WI38 (cell line): ENCODE measurements around the gene BLMH.

Experiments
- H3K4me3 ChIP-seq: 2 replicates; pipeline ENCODE4 v1.5.1; 2011; ENCODE audit warnings: low read depth, mild to moderate bottlenecking, control low read depth, low read length
- TF ChIP-seq, protein P1 (sequence below): IDR thresholded peaks from 2 replicates; pipeline ENCODE4 v1.5.1; 2012; ENCODE audit warnings: low read depth, mild to moderate bottlenecking, control low read depth, low read length

The BLMH gene

DNA sequence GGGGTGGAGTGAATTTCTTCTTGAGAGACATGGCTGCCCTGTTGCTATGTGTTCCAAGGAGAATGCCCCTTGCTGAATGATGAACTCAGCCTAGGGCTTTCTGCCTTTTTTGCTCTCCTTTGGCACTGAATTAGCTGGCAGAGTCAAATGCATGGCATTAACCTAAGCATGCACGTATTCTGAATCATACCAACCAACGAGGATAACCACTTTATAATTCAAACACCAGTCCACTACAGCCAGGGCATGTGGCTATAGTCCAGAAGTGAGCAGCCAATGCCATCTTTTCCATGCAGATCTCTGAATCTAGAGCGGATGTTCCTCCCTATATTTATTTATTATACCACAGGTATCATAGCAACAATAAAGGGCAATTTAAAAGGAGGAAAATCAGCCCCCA lies 26.4 kb upstream of the BLMH start:
- H3K4me3 ChIP-seq, result no peak overlapping the region
- TF ChIP-seq, protein P1, sequence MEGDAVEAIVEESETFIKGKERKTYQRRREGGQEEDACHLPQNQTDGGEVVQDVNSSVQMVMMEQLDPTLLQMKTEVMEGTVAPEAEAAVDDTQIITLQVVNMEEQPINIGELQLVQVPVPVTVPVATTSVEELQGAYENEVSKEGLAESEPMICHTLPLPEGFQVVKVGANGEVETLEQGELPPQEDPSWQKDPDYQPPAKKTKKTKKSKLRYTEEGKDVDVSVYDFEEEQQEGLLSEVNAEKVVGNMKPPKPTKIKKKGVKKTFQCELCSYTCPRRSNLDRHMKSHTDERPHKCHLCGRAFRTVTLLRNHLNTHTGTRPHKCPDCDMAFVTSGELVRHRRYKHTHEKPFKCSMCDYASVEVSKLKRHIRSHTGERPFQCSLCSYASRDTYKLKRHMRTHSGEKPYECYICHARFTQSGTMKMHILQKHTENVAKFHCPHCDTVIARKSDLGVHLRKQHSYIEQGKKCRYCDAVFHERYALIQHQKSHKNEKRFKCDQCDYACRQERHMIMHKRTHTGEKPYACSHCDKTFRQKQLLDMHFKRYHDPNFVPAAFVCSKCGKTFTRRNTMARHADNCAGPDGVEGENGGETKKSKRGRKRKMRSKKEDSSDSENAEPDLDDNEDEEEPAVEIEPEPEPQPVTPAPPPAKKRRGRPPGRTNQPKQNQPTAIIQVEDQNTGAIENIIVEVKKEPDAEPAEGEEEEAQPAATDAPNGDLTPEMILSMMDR, result no peak

DNA sequence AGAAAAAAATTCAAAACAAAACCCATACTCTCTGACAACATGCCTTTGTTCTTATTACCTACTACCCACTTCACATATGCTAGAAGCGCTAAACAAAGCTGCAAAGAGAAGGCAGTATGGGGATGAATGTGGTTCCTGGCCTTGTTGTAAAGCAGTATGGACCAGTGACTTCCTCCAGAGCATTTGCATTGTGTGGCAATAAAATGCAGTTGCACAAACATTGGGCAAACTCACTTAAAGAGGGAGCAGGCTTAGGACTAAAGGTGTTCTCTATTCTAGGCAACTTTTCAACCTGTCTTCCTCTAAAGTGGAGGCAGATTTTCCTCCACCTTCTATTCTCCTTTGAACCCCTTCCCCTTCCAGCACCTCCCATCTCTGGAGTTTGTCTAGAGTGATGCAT lies 25.0 kb upstream of the BLMH start:
- no peak overlapping the region for H3K4me3 ChIP-seq
- TF ChIP-seq, protein P1, result no peak

DNA sequence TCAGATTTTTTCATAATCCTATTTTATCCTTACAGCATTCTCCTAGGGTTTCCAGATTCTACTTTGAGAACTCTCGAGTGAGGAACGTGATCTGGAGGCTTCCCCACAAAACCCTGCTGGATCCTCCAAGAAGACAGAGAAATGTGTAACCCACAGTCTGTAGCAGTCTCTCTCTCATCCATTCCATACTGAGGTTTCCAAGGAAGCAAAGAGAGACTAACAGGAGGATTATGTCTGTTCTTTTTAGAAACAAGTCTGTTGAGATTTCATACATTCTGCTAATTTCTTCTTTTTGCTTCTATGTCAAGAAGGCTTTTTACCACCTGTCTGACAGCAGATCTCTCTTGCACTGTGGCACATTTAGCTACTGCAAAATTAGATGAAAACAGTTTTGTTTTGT lies 23.4 kb upstream of the BLMH start:
- TF ChIP-seq, protein P1, result no peak

DNA sequence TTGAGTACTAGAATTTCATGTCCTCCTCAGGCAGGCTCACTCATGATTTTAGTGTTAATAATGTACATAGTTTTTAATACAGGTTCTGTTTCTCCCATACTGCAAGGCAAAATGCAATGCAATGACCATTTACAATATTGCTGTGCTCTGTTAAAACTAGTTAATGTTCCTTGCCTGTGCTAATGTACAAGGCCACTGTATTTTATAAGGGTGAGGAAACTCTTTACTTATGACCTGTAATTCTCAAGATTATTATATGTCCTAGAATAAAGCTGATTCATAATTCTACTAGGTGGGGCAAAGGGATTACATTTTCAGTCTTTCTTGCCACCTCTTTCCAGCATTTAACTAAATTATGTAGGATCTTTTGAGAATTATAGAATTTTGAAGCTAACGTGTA lies 22.7 kb upstream of the BLMH start:
- H3K4me3 ChIP-seq, result no peak overlapping the region
- TF ChIP-seq, protein P1, result no peak

More for the DNA sequence above, 23.4 kb upstream of the BLMH start:
- H3K4me3 ChIP-seq, result no peak overlapping the region

DNA sequence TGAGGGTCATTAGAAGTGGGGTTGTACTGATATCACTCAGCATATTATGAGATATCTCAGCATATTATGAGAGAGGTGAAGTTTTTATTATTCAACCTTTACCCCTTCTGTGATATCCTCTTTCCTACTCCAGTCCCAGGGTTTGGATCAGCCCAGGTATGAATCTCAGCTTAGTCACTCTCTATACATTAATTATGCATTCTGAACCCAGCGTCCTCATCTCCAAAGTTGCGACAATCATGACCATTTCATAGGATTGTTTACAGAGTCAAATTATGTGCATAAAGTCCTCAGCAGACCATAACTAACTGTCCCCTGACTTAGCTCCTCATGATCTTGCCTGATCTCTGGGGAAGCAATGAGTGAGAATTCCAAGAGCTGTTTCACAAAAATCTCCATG lies 20.5 kb upstream of the BLMH start:
- H3K4me3 ChIP-seq, result no peak overlapping the region
- TF ChIP-seq, protein P1, result no peak

DNA sequence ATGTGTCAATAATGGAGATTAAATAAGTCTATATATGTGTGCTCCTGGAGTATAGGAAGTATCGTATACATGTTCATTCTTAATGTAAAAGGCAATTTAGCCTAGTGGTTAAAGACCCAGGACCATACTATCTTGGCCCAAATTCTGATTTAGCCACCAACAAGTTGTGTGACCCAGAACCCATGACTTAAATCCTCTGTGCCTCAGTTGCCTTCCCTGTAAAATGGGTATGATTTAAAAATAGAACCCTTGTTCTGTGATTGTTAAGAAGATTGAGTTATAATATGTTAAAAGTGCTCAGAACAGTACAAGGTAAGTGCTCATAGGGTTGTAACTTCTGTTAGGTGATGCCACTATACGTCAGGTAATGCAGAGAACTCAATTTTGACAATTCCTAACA lies 18.8 kb upstream of the BLMH start:
- H3K4me3 ChIP-seq, result no peak overlapping the region
- TF ChIP-seq, protein P1, result no peak

DNA sequence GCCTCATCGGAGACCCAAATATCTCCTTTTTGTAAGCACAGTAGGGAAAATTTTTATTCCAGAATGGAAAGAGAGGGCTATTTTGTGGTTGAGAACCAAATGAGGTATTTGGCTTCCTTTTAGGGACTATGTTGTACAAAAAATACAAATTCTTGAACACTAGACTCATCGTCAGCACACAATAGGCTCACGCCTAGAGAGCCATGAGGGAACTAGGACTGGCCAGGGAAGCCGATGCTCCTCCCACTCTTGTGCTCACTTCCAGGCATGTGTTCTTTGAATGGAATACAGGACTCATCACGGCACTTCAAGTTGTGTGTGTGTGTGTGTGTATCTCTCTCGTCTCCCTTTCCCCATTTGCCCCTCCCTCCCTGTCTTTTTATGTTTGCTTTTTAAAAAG lies 17.8 kb upstream of the BLMH start:
- no peak overlapping the region for H3K4me3 ChIP-seq
- TF ChIP-seq, protein P1, result no peak
